HG03354 (cell line): Measurements from ENCODE around the gene LACTB.

Experiments used
- ATAC-seq: cut with Tn5 transposase; IDR thresholded peaks from one replicate; pipeline ENCODE4 v1.9.1; 2021; ENCODE audit warnings: mild to moderate bottlenecking; ENCODE audit not compliant: unreplicated experiment, poor library complexity, severe bottlenecking

The LACTB gene, protein sequence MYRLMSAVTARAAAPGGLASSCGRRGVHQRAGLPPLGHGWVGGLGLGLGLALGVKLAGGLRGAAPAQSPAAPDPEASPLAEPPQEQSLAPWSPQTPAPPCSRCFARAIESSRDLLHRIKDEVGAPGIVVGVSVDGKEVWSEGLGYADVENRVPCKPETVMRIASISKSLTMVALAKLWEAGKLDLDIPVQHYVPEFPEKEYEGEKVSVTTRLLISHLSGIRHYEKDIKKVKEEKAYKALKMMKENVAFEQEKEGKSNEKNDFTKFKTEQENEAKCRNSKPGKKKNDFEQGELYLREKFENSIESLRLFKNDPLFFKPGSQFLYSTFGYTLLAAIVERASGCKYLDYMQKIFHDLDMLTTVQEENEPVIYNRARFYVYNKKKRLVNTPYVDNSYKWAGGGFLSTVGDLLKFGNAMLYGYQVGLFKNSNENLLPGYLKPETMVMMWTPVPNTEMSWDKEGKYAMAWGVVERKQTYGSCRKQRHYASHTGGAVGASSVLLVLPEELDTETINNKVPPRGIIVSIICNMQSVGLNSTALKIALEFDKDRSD

GRCh38 chr15:63121382-63122001 lies at the start of gene LACTB:
LACTB (plus strand) TSS chr15:63121861; CDS start chr15:63121872, 11 bp downstream.
- peak; percentile 87 for ATAC-seq

GRCh38 chr15:63072023-63072650 lies 49.5 kb upstream of the LACTB start:
- ATAC-seq: no peak

DNA sequence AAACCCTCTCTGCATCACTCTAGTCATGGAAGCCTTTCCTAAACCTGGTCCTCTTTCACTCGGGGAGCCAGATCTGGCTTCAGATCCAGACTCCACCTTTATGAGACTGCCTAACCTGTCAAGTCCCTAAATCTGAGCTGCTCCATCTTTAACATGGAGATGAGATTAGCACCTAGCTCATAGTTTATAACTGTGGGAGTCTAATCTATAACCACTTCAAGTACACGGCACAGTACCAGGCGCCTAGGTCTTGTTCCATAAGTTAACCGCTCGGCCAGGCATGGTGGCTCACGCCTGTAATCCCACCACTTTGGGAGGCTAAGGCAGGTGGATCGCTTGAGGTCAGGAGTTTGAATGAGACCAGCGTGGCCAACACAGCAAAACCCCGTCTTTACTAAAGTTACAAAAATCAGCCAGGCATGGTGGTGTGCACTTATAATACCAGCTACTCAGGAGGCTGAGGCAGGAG lies 48.8 kb upstream of the LACTB start:
- no peak for ATAC-seq

- no peak for ATAC-seq
These were observed 48.0 kb upstream of the LACTB start for GRCh38 chr15:63073497-63074172.

DNA sequence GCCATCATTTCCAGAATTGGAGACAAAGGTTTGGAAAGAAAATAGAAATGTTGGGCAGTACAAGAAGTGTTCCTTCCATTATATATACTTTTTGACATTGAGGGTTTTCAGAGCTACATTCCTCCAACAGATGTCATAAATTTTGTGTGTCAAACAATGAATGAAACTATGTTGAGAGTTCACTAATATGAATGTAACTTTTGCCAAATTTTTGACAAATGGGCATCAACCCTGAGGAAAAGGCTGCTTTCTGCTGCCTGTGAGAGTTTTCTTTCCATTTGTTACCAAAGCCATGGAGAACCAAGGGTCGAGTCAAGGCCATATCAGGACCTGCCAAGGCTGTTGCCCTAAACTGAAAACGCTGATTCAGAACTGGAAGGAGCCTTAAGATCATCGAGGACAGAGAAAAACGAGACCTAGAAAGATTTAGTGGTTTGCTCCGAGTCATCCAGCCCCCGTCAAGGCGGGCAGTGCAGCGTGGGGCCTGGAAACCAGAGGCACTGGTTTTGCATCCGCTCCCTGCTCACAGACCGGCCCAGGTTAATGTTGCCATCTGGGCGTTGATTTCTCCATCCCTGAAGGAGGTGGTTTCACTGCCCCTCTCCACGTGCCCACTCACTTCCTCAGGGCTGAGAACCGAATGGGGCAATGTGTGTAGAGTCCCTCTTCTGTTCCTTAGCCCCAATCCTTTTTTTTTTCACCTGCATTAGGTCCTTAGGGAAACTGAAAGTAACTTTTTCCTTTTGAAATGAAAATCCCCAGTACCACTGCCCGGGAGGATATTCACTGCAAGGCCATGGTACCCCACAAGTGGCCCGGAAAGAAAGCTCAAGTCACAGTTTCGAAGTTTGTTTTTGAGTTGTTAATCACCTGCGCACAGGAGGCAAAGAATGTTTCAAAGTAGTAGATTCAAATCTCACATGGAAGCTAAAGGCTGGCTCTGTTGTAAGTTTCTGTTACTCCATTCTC lies 46.4 kb upstream of the LACTB start:
- no peak for ATAC-seq

DNA sequence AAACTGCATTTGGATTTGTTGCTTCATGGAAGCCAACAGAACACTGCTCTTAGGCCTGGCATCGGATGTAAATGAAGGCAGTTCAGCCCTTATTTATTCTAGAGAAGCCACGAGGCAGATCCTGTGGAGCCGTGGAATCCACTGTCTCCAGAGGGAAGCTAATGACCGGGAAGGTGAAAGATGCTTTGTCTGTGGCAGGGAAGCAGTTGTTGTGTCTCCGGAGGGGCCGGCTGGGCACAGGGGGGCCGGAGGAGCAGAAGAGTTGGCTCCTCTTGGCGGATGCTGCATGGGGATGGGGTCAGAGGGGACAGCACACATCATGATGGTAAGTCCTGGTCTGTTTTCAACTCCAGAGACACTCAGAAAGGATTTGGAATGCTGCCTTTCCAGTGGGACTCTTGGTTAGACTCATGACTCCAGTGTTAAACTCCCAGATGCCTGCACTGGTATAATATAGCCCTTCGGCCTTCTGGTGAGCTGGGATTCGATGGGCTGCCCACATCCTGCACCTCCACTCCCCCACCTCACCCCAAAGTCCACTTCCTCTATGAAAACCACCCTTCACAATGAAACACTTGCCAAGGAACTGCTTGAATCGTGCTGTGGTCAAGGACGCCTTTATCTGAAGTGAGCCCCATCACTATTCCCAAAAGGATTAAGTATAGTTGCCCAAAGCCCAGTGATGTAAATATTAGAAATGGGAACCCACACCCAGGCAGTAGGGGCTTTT lies 45.5 kb upstream of the LACTB start:
- ATAC-seq: no peak

DNA sequence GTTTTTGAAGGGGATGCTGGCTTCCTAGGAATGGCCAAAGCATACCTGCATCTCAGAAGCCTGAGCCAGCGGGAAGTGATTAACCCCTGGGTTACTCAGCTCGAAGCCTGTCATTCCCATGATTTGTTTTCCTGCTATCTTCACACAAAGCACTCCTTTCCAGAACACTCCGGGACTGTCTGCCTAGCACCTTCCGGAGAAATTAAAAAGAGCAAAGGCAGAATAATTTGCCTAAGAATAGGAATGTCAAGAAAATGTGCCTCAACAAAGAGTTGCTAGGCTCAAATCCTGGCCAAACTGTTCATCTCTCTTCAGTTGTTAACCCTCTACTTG lies 45.0 kb upstream of the LACTB start:
- ATAC-seq: no peak

DNA sequence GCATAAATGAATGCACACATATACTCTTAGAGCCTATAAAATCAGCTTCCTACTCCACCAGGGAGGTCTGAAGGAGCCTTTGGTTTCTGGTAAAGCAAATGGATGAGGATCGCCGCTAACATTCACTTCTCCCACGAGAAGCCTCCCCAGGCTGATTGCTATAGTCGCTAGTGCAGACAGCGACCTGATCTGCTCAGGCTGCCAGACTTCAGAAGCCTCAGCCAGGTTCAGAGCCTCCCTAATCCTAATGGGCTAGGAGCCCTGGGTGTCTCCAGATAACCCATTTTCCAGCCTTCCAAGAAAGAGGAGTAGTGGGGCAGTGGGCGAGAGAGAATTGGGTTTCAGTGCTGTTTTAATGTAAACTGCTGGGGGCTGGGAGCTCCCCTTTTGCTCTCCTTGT lies 43.7 kb upstream of the LACTB start:
- ATAC-seq: no peak

DNA sequence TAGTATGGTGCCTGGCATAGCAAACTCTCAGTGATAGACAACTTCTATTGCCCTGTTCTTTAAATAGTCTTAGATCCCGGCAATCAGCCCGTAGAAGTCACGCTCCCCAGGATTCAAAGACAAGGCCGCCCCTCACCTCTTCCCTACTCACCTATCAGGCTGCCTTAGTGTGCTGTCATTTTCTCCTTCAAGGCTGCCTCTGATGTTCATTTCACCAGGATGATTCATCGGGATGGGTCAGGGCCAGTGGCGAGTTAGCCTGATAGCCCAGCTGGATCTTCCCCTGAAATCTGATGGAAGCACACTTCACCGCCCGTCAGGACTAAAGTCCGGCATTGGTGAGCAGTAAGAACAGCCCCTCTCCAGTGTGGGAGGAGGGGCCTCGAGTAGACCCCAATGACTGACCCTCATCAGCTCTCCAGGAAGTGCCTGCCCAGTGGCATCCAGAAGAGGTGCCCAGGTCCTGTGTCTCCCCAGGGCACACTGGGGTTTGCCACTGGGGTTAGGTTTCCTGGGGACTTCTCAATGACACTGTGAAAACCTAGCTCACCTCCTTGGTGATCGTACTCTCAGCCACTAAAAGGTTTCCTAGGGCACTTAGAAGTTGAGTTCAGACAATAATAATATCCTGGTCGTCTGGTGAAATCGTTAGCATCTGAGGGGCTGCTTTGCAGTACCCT lies 41.6 kb upstream of the LACTB start:
- ATAC-seq: no peak

GRCh38 chr15:63080634-63081250 lies 40.9 kb upstream of the LACTB start:
- no peak for ATAC-seq

DNA sequence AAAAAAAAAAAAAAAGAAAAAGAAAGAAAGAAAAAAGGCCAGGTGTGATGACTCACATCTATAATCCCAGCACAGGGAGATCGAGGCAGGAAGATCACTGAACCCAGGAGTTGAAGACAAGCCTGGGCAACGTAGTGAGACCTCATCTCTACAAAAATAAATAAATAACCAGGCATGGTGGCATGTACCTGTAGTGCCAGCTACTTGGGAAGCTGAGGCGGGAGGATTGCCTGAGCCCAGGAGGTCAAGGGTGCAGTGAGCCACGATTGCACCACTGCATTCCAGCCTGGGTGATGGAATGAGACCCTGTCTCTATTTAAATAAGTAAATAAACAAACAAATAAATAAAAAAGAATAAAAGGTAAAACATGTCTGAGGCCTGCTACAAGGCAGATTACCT lies 39.3 kb upstream of the LACTB start:
- ATAC-seq: no peak

DNA sequence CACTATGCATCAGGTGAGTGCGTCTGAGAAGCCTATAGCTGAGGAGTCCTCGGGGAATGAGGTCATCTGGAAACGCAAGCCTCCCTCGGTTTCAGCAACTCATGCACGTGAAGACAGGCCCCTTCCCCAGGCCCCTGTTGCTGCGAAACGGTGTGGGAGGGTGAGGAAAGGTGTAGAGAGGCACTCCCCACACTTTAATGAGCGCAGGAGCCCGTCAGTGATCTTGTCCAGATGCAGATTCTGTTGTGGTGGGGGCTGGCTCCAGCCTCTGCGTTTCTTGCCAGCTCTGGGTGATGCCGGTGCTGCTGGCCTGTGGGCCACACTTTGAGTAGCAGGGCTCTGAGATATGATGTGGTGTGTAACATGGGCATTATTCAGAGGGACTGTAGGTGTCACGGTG lies 38.6 kb upstream of the LACTB start:
- no peak for ATAC-seq

DNA sequence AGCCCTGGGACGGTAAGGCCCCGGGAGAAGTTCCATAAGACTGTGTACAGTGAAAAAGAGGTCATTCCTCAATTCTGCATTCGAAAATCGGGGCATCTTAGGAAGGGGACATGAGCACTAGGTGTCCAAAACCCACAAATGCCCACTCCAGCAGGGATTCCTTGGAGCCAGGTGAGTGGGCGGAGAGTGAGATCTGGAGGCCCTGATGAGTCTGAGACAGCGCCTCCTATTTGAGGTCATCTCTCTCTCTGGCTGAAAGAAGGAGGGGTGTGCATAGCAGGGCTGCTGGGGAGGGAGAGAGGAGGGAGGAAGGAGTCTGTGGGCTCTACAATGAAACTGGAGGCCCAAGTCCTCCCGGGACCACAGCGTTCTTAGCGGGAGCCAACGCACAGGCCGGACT lies 38.1 kb upstream of the LACTB start:
- ATAC-seq: no peak

- ATAC-seq: no peak
These were observed 36.9 kb upstream of the LACTB start for GRCh38 chr15:63084806-63085205.

GRCh38 chr15:63085289-63085688 lies 36.4 kb upstream of the LACTB start:
- no peak for ATAC-seq

DNA sequence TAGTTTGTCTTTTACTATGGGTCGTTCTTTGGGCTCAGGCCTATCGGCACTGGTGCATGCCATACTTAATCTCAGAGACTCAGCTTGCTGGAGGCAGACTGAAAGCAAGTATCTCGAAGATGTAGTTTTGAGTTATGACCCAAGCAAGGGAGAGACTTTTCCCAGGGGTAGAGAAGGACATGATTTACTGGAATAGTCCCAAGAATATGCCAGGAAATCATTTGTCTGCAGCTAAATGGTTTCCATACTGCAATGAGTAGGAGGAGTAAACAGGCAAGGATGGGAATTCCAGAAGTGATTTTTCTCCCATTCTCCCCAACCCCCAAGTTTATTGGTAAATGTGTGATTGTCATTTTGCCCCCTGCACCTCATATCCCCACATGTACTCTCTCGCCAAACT lies 35.4 kb upstream of the LACTB start:
- ATAC-seq: no peak

GRCh38 chr15:63086947-63087346 lies 34.7 kb upstream of the LACTB start:
- no peak for ATAC-seq
